ENCODE data around the gene ADPRM. TPM values are rescaled to one million over a fixed set of nuclear protein-coding genes. Genes with fewer than 3 reads are reported as not detected.

The ADPRM gene
- total and polyA plus RNA-seq, 2 donors = 26.0 to 26.2 TPM

- no peak for DNase-seq (ENCODE audit: low read depth in 6 of 9, low spot score in 9 of 9)
- Histone ChIP-seq H3K4me1 (ENCODE audit: control insufficient read depth in 2 of 2, insufficient read depth in 2 of 2, low read length in 2 of 2) (peaks cover 4 to 5% of the 10 kb centered on the region in 2 donors), H3K27me3 (ENCODE audit: control insufficient read depth in 2 of 2, insufficient read depth in 1 of 2, low read length in 1 of 2) (no peaks in the 10 kb centered on the region), H3K4me3 (ENCODE audit: low read length in 2 of 2) (no peak overlapping the region), H3K36me3 (ENCODE audit: control insufficient read depth in 2 of 2, insufficient read depth in 2 of 2, low read length in 1 of 2) (no peaks in the 10 kb centered on the region), H3K27ac (ENCODE audit: low read depth in 1 of 2, low read length in 1 of 2) (no peak overlapping the region), H3K9me3 (ENCODE audit: control insufficient read depth in 2 of 2, insufficient read depth in 1 of 2, low read length in 1 of 2) (no peaks in the 10 kb centered on the region)
- WGBS = 96% methylated on average over 10 of the region's 10 CpGs
Observed at GRCh38 chr17:10741416-10742135, 44.2 kb downstream of the ADPRM start.

- Histone ChIP-seq H3K27ac (ENCODE audit: low read depth in 1 of 2, low read length in 1 of 2) (no peak overlapping the region), H3K27me3 (ENCODE audit: control insufficient read depth in 2 of 2, insufficient read depth in 1 of 2, low read length in 1 of 2) (no peaks in the 10 kb centered on the region), H3K36me3 (ENCODE audit: control insufficient read depth in 2 of 2, insufficient read depth in 2 of 2, low read length in 1 of 2) (no peaks in the 10 kb centered on the region), H3K4me1 (ENCODE audit: control insufficient read depth in 2 of 2, insufficient read depth in 2 of 2, low read length in 2 of 2) (peaks cover 4 to 5% of the 10 kb centered on the region in 2 donors), H3K9me3 (ENCODE audit: control insufficient read depth in 2 of 2, insufficient read depth in 1 of 2, low read length in 1 of 2) (no peaks in the 10 kb centered on the region), H3K4me3 (ENCODE audit: low read length in 2 of 2) (no peak overlapping the region)
- DNase-seq (ENCODE audit: low read depth in 6 of 9, low spot score in 9 of 9) = no peak
- 98% methylated on average over 6 of the region's 6 CpGs for WGBS
Observed at GRCh38 chr17:10742431-10742830, 45.0 kb downstream of the ADPRM start.

GRCh38 chr17:10743316-10744009 is 46.1 kb downstream of the ADPRM start:
- H3K4me3 ChIP-seq (ENCODE audit: low read length in 2 of 2) = no peak overlapping the region
- no peaks in the 10 kb centered on the region for H3K27me3 ChIP-seq (ENCODE audit: control insufficient read depth in 2 of 2, insufficient read depth in 1 of 2, low read length in 1 of 2)
- WGBS = 92% methylated on average over 8 of the region's 8 CpGs
- H3K36me3 ChIP-seq (ENCODE audit: control insufficient read depth in 2 of 2, insufficient read depth in 2 of 2, low read length in 1 of 2) = no peaks in the 10 kb centered on the region
- H3K4me1 ChIP-seq (ENCODE audit: control insufficient read depth in 2 of 2, insufficient read depth in 2 of 2, low read length in 2 of 2) = peaks cover 4 to 5% of the 10 kb centered on the region in 2 donors
- no peak for DNase-seq (ENCODE audit: low read depth in 6 of 9, low spot score in 9 of 9)
- H3K9me3 ChIP-seq (ENCODE audit: control insufficient read depth in 2 of 2, insufficient read depth in 1 of 2, low read length in 1 of 2) = no peaks in the 10 kb centered on the region
- no peak overlapping the region for H3K27ac ChIP-seq (ENCODE audit: low read depth in 1 of 2, low read length in 1 of 2)

GRCh38 chr17:10744501-10745000 is 47.2 kb downstream of the ADPRM start:
- Histone ChIP-seq H3K36me3 (ENCODE audit: control insufficient read depth in 2 of 2, insufficient read depth in 2 of 2, low read length in 1 of 2) (no peaks in the 10 kb centered on the region), H3K4me1 (ENCODE audit: control insufficient read depth in 2 of 2, insufficient read depth in 2 of 2, low read length in 2 of 2) (peaks cover 4 to 5% of the 10 kb centered on the region in 2 donors), H3K27me3 (ENCODE audit: control insufficient read depth in 2 of 2, insufficient read depth in 1 of 2, low read length in 1 of 2) (no peaks in the 10 kb centered on the region), H3K9me3 (ENCODE audit: control insufficient read depth in 2 of 2, insufficient read depth in 1 of 2, low read length in 1 of 2) (no peaks in the 10 kb centered on the region), H3K4me3 (ENCODE audit: low read length in 2 of 2) (no peak overlapping the region), H3K27ac (ENCODE audit: low read depth in 1 of 2, low read length in 1 of 2) (no peak overlapping the region)
- WGBS = 28% methylated on average over 7 of the region's 7 CpGs
- DNase-seq (ENCODE audit: low read depth in 6 of 9, low spot score in 9 of 9) = peak in 6 of 9 donors; percentile 11 to 56 (median 26)

- Histone ChIP-seq H3K36me3 (ENCODE audit: control insufficient read depth in 2 of 2, insufficient read depth in 2 of 2, low read length in 1 of 2) (no peaks in the 10 kb centered on the region), H3K4me3 (ENCODE audit: low read length in 2 of 2) (no peak overlapping the region), H3K27me3 (ENCODE audit: control insufficient read depth in 2 of 2, insufficient read depth in 1 of 2, low read length in 1 of 2) (no peaks in the 10 kb centered on the region), H3K9me3 (ENCODE audit: control insufficient read depth in 2 of 2, insufficient read depth in 1 of 2, low read length in 1 of 2) (no peaks in the 10 kb centered on the region), H3K27ac (ENCODE audit: low read depth in 1 of 2, low read length in 1 of 2) (no peak overlapping the region), H3K4me1 (ENCODE audit: control insufficient read depth in 2 of 2, insufficient read depth in 2 of 2, low read length in 2 of 2) (peaks cover 4 to 5% of the 10 kb centered on the region in 2 donors)
- 76% methylated on average over 6 of the region's 6 CpGs for WGBS
- no peak for DNase-seq (ENCODE audit: low read depth in 6 of 9, low spot score in 9 of 9)
Observed at GRCh38 chr17:10745231-10745630, 47.8 kb downstream of the ADPRM start.

- Histone ChIP-seq H3K27ac (ENCODE audit: low read depth in 1 of 2, low read length in 1 of 2) (no peak overlapping the region), H3K36me3 (ENCODE audit: control insufficient read depth in 2 of 2, insufficient read depth in 2 of 2, low read length in 1 of 2) (no peaks in the 10 kb centered on the region), H3K4me3 (ENCODE audit: low read length in 2 of 2) (no peak overlapping the region), H3K4me1 (ENCODE audit: control insufficient read depth in 2 of 2, insufficient read depth in 2 of 2, low read length in 2 of 2) (peaks cover 4 to 5% of the 10 kb centered on the region in 2 donors), H3K27me3 (ENCODE audit: control insufficient read depth in 2 of 2, insufficient read depth in 1 of 2, low read length in 1 of 2) (no peaks in the 10 kb centered on the region), H3K9me3 (ENCODE audit: control insufficient read depth in 2 of 2, insufficient read depth in 1 of 2, low read length in 1 of 2) (no peaks in the 10 kb centered on the region)
- 84% methylated on average over 9 of the region's 9 CpGs for WGBS
- DNase-seq (ENCODE audit: low read depth in 6 of 9, low spot score in 9 of 9) = no peak
Observed at GRCh38 chr17:10748531-10749181, 51.3 kb downstream of the ADPRM start.

GRCh38 chr17:10750210-10750609 is 52.8 kb downstream of the ADPRM start:
- no peak for DNase-seq (ENCODE audit: low read depth in 6 of 9, low spot score in 9 of 9)
- WGBS = 98% methylated on average over 4 of the region's 4 CpGs
- Histone ChIP-seq H3K4me1 (ENCODE audit: control insufficient read depth in 2 of 2, insufficient read depth in 2 of 2, low read length in 2 of 2) (no peaks in the 10 kb centered on the region), H3K4me3 (ENCODE audit: low read length in 2 of 2) (no peak overlapping the region), H3K36me3 (ENCODE audit: control insufficient read depth in 2 of 2, insufficient read depth in 2 of 2, low read length in 1 of 2) (no peaks in the 10 kb centered on the region), H3K9me3 (ENCODE audit: control insufficient read depth in 2 of 2, insufficient read depth in 1 of 2, low read length in 1 of 2) (no peaks in the 10 kb centered on the region), H3K27me3 (ENCODE audit: control insufficient read depth in 2 of 2, insufficient read depth in 1 of 2, low read length in 1 of 2) (no peaks in the 10 kb centered on the region), H3K27ac (ENCODE audit: low read depth in 1 of 2, low read length in 1 of 2) (no peak overlapping the region)

GRCh38 chr17:10751563-10751962 is 54.2 kb downstream of the ADPRM start:
- H3K9me3 ChIP-seq (ENCODE audit: control insufficient read depth in 2 of 2, insufficient read depth in 1 of 2, low read length in 1 of 2) = no peaks in the 10 kb centered on the region
- H3K27me3 ChIP-seq (ENCODE audit: control insufficient read depth in 2 of 2, insufficient read depth in 1 of 2, low read length in 1 of 2) = no peaks in the 10 kb centered on the region
- no peak overlapping the region for H3K4me3 ChIP-seq (ENCODE audit: low read length in 2 of 2)
- H3K27ac ChIP-seq (ENCODE audit: low read depth in 1 of 2, low read length in 1 of 2) = no peak overlapping the region
- no peaks in the 10 kb centered on the region for H3K4me1 ChIP-seq (ENCODE audit: control insufficient read depth in 2 of 2, insufficient read depth in 2 of 2, low read length in 2 of 2)
- 97% methylated on average over 3 of the region's 3 CpGs for WGBS
- H3K36me3 ChIP-seq (ENCODE audit: control insufficient read depth in 2 of 2, insufficient read depth in 2 of 2, low read length in 1 of 2) = no peaks in the 10 kb centered on the region
- DNase-seq (ENCODE audit: low read depth in 6 of 9, low spot score in 9 of 9) = no peak

GRCh38 chr17:10752696-10753095 is 55.3 kb downstream of the ADPRM start:
- Histone ChIP-seq H3K36me3 (ENCODE audit: control insufficient read depth in 2 of 2, insufficient read depth in 2 of 2, low read length in 1 of 2) (no peaks in the 10 kb centered on the region), H3K4me1 (ENCODE audit: control insufficient read depth in 2 of 2, insufficient read depth in 2 of 2, low read length in 2 of 2) (no peaks in the 10 kb centered on the region), H3K9me3 (ENCODE audit: control insufficient read depth in 2 of 2, insufficient read depth in 1 of 2, low read length in 1 of 2) (no peaks in the 10 kb centered on the region), H3K27ac (ENCODE audit: low read depth in 1 of 2, low read length in 1 of 2) (no peak overlapping the region), H3K4me3 (ENCODE audit: low read length in 2 of 2) (no peak overlapping the region), H3K27me3 (ENCODE audit: control insufficient read depth in 2 of 2, insufficient read depth in 1 of 2, low read length in 1 of 2) (no peaks in the 10 kb centered on the region)
- DNase-seq (ENCODE audit: low read depth in 6 of 9, low spot score in 9 of 9) = no peak
- 86% methylated on average over 10 of the region's 10 CpGs for WGBS

Data from thymus (tissue), 11 donors.